GM12892 (cell line): Measurements from ENCODE around the gene TLX2.

Experiments used
- POLR2A ChIP-seq: IDR thresholded peaks from 2 replicates; pipeline ENCODE4 v1.6.1; 2011; ENCODE audit warnings: low read depth, low read length, control low read depth
- POLR2AphosphoS5 ChIP-seq: IDR thresholded peaks from 2 replicates; pipeline ENCODE4 v1.6.1; 2011; ENCODE audit warnings: low read depth, low read length, control low read depth
- TAF1 ChIP-seq: IDR thresholded peaks from 2 replicates; pipeline ENCODE4 v1.6.1; 2011; ENCODE audit warnings: low read depth, mild to moderate bottlenecking, control low read depth, low read length, borderline replicate concordance

DNA sequence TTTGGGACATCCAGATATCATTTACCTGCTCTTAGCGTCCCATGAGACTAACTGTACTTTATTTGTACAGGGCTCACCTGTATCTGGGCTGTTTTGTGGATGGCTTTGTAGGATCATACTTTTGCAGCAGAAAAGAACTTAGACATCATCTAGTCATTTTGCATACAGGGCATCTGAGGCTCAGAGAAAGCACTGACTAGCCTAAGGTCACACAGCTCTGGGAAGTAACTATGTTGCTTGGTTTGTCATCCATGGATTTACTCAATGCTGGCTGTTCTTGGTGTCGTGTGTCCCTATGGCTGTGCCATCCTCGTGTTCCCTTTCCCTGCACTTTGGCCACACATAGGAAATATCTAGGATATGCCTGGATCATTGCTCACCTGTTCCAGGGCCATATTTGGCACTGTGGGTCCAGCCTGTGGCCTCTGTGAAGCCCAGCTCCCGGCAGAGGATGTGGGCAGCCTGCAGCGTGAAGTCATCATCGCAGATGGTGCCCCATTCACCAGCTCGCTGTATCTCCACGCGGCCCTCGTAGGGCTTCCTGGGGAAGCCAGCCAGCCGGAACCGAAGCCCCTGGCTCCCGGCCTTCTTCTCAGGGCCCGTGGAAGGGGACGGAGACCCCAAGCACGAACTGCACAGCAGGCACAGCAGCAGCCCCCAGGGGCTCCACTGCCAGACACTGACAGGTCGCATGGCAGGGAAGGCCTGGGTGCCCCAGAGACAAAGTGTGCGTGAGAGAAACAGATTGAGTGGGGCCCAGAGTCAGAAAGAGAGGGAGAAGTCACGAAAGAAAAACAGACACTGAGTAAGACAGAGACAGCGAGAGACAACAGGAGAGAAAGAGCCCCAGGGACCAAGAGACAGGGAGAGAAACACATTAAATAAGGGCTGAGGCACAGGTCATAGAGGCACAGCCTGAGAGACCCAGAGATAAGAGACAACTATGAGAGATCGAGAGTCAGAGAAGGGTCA, 38.0 kb downstream of the TLX2 start:
- TF ChIP-seq TAF1 (peak; percentile 48; the same call in 1 of the 2 replicates), POLR2A (no peak), POLR2AphosphoS5 (no peak)
